ENCODE results near the gene CCDC148.
"Not testable (repeated sequence)": the region's sequence is repeated elsewhere in the genome, so short reads cannot be mapped to it uniquely, and the experiment has no call there.

The CCDC148 gene

GRCh38 chr2:158413581-158413980 is 43.0 kb downstream of the CCDC148 start:
- DNase-seq, result no peak

GRCh38 chr2:158412206-158412605 is 44.3 kb downstream of the CCDC148 start:
- DNase-seq, result no peak

- DNase-seq, result no peak
Measured at GRCh38 chr2:158411748-158412147, 44.8 kb downstream of the CCDC148 start.

- no peak for DNase-seq
Measured at GRCh38 chr2:158410132-158410531, 46.4 kb downstream of the CCDC148 start.

DNA sequence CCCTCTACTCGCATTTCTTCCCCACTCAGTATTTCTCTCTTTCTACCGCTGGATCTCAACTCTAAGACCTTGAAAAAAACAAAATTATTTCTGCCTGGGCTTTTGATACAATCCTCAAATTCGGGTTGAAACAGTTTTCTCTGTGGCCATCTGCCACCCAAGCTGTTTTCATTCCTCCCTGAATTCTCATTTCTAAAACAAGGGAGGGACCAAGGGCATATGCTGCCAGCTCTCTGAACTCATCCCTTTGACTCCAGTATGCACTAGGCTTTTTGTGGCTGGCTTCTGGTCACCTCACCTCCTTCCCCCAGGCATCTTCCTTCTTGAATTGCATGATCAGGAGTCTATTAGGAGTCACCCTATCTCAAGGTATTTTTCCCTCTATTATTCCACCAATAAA is 49.5 kb downstream of the CCDC148 start:
- no peak for DNase-seq

DNA sequence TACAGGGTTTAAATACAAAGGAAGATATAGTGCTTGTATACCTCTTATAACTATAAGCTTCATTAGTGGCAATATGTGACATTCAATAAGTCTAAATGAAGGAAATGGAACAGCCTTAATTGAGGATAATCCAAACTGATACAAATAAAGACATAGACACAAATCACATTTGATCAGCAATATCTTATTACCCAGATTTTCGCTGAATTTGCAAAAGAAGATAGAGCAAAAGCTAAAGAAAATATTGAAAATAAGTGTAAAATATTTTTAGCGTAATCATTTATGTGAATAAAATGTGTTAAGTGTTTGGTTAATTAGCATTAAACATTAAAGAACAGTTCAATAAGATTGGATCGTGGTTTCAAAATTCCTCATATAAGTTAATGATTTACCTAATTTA is 51.2 kb downstream of the CCDC148 start:
- no peak for DNase-seq

GRCh38 chr2:158403237-158403636 is 53.3 kb downstream of the CCDC148 start:
- no peak for DNase-seq

DNA sequence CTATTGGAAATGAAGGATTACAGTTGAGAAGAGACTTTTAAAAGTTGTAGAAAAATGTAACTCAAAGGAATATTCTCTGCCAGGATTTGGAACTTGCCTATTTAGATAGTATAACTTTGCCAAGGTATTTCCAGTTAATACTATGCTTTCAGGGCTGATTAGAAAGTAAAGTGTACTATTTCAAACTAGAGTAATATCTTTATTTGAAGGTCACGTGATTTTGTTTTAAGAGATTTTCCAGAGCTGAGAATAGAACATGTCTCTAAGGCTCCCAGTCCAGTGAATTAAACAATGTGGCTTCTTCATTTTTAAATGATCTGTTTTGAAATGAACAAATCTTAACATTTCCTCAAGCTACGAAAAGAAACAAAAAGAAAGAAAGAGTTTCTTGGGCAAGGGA is 53.9 kb downstream of the CCDC148 start:
- no peak for DNase-seq

DNA sequence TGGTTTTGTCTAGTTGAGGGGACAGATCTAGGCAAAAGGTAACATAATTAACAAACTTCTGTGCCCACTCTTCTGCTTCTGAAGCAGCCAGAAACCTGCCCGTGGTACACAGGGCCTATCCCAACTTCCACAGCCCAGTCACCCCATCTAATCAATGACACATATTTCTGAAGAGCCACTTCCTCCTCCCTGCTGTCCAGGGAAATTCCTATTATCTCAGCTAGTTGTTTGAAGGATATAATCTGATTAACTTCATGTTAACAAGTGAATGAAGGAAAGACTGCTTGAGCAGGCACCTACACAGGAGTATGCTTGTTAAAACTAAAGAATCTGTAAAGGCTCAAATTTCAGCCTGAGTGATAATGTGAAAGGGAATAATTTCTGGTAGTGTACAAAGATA is 61.4 kb downstream of the CCDC148 start:
- no peak for DNase-seq

GRCh38 chr2:158394453-158394852 is 62.1 kb downstream of the CCDC148 start:
- DNase-seq, result no peak

DNA sequence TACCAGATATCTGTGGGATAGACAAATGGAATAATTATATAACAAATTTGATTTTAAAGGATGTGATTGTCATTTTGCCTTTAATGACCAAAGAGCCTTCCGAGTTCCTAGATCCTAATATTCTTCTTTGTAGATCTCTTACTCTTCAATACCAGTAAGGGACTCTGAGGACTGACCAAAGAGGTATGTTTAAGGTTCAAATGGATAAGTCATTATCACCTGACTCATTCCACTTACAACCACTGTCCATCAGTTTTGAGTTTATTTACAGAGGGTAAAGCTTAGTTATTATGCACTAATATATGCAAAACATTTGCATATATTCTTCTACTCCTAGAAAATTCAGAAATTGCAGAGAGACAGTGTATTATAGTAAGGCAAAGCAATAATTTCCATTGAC is 62.7 kb downstream of the CCDC148 start:
- no peak for DNase-seq

GRCh38 chr2:158392687-158393086 is 63.9 kb downstream of the CCDC148 start:
- no peak for DNase-seq

DNA sequence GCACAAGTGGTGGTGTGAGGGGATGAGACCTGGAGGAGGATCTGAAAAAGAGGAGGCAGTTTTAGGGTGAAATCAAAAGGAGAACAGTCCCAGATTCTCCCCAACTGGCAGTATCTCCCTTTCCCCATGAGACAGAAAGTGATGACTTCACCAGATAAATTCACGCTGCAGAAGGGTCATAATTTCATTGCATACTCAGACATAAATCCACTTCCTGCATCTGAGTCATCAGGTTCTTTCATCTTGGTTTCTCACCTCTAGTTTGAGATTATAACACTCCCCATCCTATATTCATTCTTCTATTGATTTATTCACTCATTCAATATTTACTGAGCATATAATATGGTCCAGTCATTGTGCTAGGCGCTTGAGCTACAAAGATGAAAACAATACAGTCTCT is 64.7 kb downstream of the CCDC148 start:
- DNase-seq, result no peak

DNA sequence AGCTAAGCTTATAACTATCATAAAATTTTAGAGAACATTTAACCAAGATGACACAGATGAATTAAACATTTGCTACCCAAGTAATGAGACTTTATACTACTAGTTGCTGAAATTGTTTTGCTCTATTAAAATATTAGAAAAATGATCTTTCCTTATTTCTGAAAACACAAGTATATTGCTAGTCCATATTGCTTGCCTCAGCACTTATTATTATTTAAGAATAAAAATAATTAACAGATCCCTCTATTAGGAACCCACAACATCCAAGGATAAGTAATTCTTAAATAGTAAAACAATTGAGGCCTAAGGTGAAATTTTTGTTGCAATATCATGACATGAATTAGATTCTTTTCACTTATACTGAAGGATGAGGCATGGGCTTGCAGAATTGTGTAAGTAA is 65.2 kb downstream of the CCDC148 start:
- DNase-seq, result no peak

GRCh38 chr2:158388159-158388558 is 68.4 kb downstream of the CCDC148 start:
- no peak for DNase-seq

GRCh38 chr2:158385646-158386045 is 70.9 kb downstream of the CCDC148 start:
- no peak for DNase-seq

- no peak for DNase-seq
Measured at GRCh38 chr2:158381978-158382377, 74.6 kb downstream of the CCDC148 start.

DNA sequence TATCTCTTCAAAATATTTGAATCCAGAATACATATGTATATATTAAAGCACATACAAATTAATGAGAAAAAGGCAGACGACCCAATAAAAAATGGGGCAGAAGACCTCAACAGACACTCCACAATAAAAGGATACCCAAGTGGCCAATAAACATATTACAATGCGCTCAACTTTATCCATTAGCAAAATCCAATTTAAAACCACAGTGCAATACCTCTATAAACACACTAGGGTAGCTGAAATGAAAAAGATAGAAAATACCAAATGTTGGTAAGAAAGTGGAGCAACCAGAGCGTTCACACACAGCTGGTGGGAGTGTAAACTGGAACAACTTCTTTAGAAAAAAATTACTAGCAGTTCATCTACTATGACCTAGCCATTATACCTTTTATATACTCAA is 75.3 kb downstream of the CCDC148 start:
- no peak for DNase-seq

- DNase-seq, result no peak
Measured at GRCh38 chr2:158380746-158381145, 75.8 kb downstream of the CCDC148 start.

- no peak for DNase-seq
Measured at GRCh38 chr2:158378926-158379325, 77.6 kb downstream of the CCDC148 start.

DNA sequence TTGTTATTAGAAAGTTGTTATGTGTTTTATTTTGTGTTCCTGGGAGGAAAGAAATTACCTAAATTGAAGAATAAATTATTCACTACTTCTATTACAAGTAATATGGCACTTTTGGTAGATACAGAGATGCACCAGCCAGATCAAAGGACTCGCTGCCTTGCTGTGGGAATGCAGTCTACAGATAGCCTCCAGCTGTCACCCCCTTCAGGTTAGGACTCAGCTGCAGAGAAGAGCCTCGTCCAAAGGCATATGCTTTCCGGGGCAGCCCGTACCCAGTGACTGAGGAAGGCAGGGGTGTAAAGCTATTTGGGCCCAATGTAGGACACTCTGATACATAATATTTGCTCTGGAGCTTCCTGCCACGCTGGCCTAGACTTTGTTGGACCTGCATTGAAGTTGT is 90.2 kb downstream of the CCDC148 start:
- DNase-seq, result no peak

- DNase-seq, result peak; percentile 31
Measured at GRCh38 chr2:158359846-158360245, 96.7 kb downstream of the CCDC148 start.

DNA sequence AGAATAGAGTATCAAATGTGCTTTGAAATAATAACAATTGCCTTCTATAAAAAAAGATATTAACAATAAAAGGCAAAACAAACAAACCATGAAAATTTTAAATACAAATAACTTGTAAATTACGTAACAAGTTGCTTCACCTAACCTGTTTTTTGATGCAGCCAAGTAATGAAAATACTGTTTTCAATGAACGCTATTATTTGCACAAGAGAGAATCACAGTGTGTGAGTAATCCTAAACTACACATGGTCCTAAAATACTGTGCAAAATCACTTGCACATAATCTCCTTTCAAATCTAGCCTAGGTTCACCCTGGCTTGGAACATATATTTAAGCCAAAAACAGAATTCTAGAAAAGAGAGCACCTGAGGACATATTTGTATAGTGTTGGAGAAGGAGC is 98.9 kb downstream of the CCDC148 start:
- DNase-seq, result no peak

GRCh38 chr2:158357122-158357521 is 99.4 kb downstream of the CCDC148 start:
- no peak for DNase-seq

DNA sequence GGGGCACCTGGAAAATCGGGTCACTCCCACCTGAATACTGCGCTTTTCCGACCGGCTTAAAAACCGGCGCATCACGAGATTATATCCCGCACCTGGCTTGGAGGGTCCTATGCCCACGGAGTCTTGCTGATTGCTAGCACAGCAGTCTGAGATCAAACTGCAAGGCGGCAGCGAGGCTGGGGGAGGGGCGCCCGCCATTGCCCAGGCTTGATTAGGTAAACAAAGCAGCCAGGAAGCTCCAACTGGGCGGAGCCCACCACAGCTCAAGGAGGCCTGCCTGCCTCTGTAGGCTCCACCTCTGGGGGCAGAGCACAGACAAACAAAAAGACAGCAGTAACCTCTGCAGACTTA is 105.1 kb downstream of the CCDC148 start:
- not testable (repeated sequence) for DNase-seq

DNA sequence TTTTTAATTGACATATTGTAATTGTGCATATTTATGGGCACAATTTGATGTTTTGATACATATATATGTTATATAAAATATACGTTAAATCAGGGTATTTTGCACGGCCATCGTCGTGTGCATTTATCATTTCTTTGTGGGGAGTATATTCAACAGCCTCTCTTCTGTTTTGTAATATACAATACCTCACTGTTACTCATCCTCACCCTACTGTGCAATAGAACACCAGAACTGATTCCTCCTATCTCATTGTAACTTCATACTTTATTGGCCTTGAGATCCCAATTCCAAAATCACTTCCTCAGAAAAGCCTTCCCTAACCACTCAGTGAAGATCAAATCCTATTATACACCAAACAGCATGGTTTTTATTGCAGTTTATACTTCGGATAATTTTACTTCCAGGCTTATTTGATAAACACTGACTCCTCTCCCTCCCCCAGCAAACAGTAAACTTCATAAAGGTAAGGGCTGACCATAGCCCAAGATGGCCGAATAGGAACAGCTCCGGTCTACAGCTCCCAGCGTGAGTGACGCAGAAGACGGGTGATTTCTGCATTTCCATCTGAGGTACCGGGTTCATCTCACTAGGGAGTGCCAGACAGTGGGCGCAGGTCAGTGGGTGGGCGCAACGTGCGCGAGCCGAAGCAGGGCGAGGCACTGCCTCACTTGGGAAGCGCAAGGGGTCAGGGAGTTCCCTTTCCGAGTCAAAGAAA is 105.6 kb downstream of the CCDC148 start:
- DNase-seq, result not testable (repeated sequence)

Measured in NCI-H2227 treated with DMSO at 0.1 percent for 48 hours (cell line).